Measurements from ENCODE around the gene PACRG.

DNA sequence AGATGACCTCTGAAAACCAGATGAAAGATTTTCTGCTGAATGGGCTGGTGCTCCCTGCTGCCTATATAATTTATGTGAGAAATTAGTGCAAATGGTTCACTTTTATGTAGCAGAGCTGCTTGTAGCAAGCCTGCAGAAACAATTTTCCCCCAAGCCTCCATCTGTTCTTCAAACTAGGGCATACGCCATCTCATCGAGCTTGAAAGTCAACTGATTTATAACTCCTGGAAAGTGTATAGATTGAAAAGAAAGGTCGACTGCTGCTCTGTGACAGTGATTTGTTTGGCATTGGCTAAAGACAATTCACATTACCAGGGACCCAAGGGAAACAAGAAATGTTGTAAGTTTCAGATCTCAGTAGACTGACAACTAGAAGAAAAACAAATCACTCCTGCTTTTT is 93.3 kb downstream of the PACRG start:
- TF ChIP-seq, protein P1, sequence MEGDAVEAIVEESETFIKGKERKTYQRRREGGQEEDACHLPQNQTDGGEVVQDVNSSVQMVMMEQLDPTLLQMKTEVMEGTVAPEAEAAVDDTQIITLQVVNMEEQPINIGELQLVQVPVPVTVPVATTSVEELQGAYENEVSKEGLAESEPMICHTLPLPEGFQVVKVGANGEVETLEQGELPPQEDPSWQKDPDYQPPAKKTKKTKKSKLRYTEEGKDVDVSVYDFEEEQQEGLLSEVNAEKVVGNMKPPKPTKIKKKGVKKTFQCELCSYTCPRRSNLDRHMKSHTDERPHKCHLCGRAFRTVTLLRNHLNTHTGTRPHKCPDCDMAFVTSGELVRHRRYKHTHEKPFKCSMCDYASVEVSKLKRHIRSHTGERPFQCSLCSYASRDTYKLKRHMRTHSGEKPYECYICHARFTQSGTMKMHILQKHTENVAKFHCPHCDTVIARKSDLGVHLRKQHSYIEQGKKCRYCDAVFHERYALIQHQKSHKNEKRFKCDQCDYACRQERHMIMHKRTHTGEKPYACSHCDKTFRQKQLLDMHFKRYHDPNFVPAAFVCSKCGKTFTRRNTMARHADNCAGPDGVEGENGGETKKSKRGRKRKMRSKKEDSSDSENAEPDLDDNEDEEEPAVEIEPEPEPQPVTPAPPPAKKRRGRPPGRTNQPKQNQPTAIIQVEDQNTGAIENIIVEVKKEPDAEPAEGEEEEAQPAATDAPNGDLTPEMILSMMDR (IDR thresholded peaks at IDR 0.05), result no peak
- no peak for TF ChIP-seq POLR2A (IDR thresholded peaks at IDR 0.05)

Measured in testis (tissue), 2 donors.